ENCODE results near the gene ACVR2B.

ACVR2B gene

DNA sequence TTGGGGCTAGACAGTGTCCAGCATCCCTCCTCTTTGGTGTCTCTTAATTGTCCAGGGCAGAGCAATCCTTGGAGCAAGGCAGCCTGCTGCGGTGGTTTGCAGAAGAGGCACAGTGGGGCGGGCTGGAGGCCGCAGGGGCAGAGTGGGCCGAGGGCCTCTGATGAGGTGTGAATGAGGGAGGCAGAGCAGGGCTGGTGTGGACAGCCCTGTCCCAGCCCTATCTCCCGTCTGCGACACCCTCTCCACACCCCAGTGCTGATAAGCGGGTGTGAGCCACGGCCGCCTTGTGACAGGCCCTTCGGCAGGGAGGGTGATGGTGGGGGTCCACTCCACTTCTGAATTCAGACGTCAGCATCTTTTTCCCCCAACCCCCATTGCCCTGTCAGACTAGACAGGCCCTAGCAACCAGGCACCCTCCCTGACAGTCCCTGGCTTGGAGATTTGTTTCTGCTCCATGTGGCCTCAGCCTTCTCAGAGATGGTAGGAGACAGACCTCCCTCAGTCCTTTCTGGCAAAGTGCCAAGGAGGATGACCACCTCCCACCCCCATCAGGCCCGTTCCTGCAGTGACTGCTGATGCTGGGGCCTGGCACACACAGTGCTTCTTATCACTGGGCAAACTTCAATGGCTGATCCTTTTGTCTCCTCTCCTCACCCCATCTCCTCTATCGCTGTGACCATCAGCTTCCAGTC, 79.7 kb downstream of the ACVR2B start:
- DNase-seq (ENCODE audit: low spot score): no peak

DNA sequence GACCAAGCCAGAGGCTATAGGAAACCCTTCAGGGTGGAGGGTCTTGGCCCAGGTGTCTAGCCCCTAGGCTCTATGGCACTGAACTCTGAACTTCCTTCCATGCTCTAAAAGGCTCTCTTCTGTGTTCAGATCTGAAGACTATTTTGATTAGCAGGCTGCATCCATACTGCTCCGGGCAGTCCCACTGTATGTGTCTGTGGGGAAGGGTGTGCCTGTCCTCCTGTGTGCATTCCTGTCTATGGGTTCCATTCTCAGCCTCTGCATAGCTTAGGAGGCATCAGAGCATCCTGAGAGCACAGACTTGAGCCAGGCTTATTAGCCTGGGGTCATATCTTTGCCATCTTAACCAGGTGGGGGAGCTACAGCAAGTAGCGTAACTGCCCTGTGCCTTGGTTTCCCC, 80.5 kb downstream of the ACVR2B start:
- DNase-seq (ENCODE audit: low spot score): no peak

DNA sequence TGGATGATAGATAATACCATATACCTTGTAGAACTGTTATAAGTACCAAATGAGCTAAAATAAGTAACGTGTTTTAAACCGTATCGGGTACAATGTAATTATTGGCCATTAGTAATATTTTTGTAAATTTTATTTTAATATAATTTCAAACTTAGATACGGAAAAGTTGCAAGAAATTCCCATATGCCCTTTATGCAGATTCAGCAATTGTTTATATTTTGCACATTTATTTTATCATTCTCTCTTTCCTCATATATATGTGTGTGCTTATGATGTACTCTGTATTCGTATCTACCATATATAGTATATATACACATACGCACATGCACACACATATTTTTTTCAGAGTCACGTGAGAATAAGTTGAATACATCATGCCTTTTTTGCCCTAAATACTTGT, 80.9 kb downstream of the ACVR2B start:
- DNase-seq (ENCODE audit: low spot score): no peak

DNA sequence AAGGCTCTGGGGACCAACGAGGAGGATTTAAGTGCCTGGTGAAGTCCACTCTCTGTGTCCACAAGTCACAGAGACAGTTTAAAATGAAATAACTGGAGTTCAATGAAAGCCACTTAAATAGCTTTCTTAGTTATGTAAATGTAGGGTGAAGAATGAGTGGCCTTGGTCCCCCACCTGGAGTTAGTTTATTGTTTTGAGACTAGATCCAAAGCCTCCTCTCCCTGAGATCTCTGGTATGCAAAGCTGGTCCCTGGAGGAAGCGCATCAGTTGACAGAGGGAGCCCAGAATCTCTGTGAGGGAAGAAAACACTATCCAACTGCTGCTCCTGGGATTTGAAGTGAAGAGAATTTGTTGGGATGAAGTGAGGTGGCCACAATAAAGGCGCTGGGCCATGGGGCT, 83.0 kb downstream of the ACVR2B start:
- no peak for DNase-seq (ENCODE audit: low spot score)

DNA sequence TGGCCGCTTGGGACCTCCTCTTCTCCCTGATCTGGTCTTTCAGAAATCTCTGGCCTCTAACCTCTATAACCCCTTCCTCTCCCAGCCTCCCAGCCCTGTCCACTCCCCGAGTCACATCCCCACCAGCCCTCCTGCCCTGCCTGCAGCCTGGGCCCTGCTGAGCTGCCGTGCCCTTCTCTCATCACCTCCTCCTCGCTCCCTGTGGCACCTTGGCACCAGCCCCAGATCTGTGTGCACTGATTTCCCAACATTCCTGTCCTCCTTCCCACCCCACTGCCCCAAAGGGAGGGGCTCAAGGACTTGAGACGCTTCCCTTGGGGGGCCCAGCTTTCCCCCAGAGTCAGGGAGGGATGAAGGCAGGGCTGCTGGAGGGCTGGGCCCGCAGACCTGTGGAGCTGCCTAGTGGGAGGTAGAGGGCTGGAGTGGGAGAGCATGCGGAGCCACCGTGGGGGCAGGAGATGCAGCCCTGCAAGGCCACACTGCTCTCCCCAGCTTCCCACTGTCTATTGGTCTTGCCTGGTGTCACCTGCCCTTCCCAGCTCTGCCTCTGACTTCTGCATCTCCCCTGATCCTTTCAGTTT, 85.2 kb downstream of the ACVR2B start:
- DNase-seq (ENCODE audit: low spot score): no peak

DNA sequence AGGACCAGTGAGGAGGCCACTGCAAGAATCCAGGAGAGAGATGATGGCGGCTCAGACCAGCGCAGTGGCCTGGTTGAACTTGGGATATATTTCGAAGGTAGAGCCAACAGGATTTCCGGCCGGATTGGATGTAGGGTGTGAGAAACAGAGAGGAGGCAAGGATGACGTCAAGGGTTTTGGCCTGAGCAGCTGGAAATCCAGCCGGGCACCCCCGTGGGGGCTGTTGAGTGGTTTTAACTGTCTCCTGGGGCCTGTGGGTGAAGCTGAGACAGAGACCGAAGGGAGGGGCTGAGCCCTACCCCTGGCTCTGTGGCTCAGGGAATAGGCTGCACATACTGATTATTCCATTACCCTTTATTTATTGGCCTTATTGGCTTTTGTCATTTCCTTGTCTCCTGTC, 88.1 kb downstream of the ACVR2B start:
- DNase-seq (ENCODE audit: low spot score): no peak
